Glutamatergic neuron (in vitro differentiated cells): Measurements from ENCODE around the gene SLC2A3. TPM values are rescaled to one million over a fixed set of nuclear protein-coding genes. Genes with fewer than 3 reads are reported as not detected.
"Not testable (repeated sequence)": the region's sequence is repeated elsewhere in the genome, so short reads cannot be mapped to it uniquely, and the experiment has no call there.

Experiments used
- DNase-seq: peaks from one replicate; pipeline ENCODE4 v3.0.0; 2022
- H3K27ac Mint-ChIP-seq: one replicate; pipeline ENCODE4 v1.8.0; 2020; ENCODE audit warnings: mild to moderate bottlenecking, mixed read lengths, inconsistent platforms; ENCODE audit not compliant: unreplicated experiment
- H3K27me3 Mint-ChIP-seq: one replicate; pipeline ENCODE4 v1.8.0; 2020; ENCODE audit warnings: mild to moderate bottlenecking, moderate library complexity, mixed read lengths, inconsistent platforms; ENCODE audit not compliant: unreplicated experiment
- H3K36me3 Mint-ChIP-seq: one replicate; pipeline ENCODE4 v1.8.0; 2020; ENCODE audit warnings: mild to moderate bottlenecking, mixed read lengths, inconsistent platforms; ENCODE audit not compliant: unreplicated experiment
- H3K4me1 Mint-ChIP-seq: one replicate; pipeline ENCODE4 v1.8.0; 2020; ENCODE audit warnings: mild to moderate bottlenecking, low read depth, mixed read lengths, inconsistent platforms; ENCODE audit not compliant: unreplicated experiment
- H3K4me3 Mint-ChIP-seq: one replicate; pipeline ENCODE4 v1.8.0; 2020; ENCODE audit warnings: mild to moderate bottlenecking, mixed read lengths, inconsistent platforms; ENCODE audit not compliant: unreplicated experiment
- H3K9me3 Mint-ChIP-seq: one replicate; pipeline ENCODE4 v1.8.0; 2020; ENCODE audit warnings: mild to moderate bottlenecking, moderate library complexity, mixed read lengths, inconsistent platforms; ENCODE audit not compliant: unreplicated experiment
- total RNA-seq: library from RNA; stranded (reverse); fragmentation: NEBNext Ultra II Directional; extraction: Animal tissue kit (Norgen Biotek cat#: 25700); gene quantifications from one replicate; pipeline ENCODE4 v1.2.1, GENCODE V29; 2021; ENCODE audit not compliant: unreplicated experiment
- TF ChIP-seq, protein P1 (sequence below): fragments of 200-600 bp; sonication (generic); IDR thresholded peaks from one replicate; pipeline ENCODE4 v1.5.0; 2021; ENCODE audit not compliant: partially characterized antibody, unreplicated experiment

The SLC2A3 gene
- total RNA-seq, 1 donor from 2014 or later: 291 TPM

DNA sequence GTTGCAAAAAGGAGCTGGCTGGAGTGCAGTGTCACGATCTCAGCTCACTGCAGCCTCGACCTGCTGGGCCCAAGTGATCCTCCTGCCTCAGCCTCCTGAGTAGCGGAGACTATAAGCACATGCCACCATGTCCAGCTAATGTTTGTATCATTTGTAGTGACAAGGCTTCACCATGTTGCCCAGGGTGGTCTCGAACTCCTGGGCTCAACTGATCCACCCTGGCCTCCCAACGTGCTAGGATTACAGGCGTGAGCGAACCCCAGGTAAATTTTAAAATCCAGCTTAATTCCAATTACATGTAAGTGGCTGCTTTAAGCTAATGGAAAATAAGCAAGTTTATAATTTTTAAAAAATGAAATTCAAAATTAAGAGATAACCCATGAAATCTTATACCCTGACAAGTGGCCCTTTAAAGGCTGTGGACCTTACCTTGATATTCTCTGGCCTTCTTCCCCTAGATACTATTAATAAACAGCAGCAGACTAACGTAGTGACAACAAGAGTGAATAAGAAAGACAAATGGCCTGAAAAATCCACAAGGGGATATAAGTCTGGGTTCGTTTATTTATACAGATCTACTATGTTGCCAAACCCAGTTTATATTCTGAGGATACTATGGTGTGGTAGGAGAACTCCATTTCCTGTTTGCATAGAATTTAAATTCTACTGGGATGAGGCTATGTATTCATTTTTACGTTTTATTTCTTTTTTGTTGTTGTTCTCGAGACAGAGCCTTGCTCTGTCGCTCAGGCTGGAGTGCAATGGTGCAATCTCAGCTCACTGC lies 25.6 kb upstream of the SLC2A3 start:
- no peak for DNase-seq
- H3K4me3 Mint-ChIP-seq: peak overlapping the region; percentile 92
- H3K36me3 Mint-ChIP-seq: no peaks in the 10 kb centered on the region
- no peaks in the 10 kb centered on the region for H3K9me3 Mint-ChIP-seq
- H3K4me1 Mint-ChIP-seq: peaks cover 7% of the 10 kb centered on the region
- H3K27me3 Mint-ChIP-seq: no peaks in the 10 kb centered on the region
- TF ChIP-seq, protein P1, sequence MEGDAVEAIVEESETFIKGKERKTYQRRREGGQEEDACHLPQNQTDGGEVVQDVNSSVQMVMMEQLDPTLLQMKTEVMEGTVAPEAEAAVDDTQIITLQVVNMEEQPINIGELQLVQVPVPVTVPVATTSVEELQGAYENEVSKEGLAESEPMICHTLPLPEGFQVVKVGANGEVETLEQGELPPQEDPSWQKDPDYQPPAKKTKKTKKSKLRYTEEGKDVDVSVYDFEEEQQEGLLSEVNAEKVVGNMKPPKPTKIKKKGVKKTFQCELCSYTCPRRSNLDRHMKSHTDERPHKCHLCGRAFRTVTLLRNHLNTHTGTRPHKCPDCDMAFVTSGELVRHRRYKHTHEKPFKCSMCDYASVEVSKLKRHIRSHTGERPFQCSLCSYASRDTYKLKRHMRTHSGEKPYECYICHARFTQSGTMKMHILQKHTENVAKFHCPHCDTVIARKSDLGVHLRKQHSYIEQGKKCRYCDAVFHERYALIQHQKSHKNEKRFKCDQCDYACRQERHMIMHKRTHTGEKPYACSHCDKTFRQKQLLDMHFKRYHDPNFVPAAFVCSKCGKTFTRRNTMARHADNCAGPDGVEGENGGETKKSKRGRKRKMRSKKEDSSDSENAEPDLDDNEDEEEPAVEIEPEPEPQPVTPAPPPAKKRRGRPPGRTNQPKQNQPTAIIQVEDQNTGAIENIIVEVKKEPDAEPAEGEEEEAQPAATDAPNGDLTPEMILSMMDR: no peak
- no peak overlapping the region for H3K27ac Mint-ChIP-seq

DNA sequence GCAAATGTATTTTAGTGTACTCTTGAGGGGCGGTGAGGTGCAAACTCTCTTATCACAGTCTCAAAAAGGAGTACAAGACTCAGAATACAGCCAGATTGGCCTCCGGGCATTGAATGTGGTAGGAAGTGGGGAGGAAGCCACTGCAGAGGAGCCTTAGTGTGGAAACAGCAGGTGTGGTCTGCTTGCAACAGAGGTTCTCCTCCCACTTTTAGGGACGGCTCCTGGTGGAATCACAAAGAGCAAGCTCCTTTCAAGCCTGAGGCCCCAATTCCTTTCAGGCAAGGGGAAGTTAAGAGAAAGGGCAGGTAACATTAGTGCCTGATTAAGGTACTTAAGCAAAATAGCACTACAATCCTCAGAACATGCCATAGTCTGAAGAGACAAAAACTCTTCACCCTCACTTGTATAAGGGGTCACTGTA lies 23.7 kb upstream of the SLC2A3 start:
- TF ChIP-seq, protein P1: no peak
- Mint-ChIP-seq H3K36me3 (no peaks in the 10 kb centered on the region), H3K9me3 (no peaks in the 10 kb centered on the region), H3K27ac (no peak overlapping the region), H3K4me3 (peak overlapping the region; percentile 92), H3K27me3 (no peaks in the 10 kb centered on the region), H3K4me1 (peaks cover 7% of the 10 kb centered on the region)
- DNase-seq: no peak

DNA sequence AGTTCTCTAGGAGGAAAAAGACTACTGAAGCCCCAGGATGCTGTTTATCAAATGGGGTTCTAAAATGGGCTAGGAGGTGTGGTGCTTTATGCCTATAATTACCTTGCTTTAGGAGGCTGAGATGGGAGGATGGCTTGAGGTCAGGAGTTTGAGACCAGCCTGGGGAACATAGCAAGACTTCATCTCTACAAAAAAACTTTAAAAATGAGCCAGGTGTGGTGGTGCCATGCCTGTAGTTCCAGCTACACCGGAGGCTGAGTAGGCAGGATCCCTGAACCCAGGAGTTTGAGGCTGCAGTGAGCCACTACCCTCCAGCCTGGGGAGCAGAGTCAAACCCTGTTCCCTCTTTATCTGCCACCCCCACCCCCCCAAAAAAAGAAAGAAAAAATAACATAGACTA lies 23.3 kb upstream of the SLC2A3 start:
- no peak overlapping the region for H3K27ac Mint-ChIP-seq
- no peak overlapping the region for H3K4me3 Mint-ChIP-seq

DNA sequence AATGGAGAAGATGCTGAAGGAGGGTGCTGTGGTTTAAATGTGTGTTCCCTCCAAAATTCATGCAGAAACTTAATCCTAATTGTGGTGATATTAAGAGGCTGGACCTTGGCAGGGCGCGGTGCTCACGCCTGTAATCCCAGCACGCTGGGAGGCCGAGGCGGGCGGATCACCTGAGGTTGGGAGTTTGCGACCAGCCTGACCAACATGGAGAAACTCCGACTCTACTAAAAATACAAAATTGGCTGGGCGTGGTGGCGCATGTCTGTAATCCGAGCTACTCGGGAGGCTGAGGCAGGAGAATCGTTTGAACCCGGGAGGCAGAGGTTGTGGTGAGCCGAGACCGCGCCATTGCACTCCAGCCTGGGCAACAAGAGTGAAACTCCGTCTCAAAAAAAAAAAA lies 18.9 kb upstream of the SLC2A3 start:
- DNase-seq, H3K27ac Mint-ChIP-seq: not testable (repeated sequence)

More for the DNA sequence above, 23.3 kb upstream of the SLC2A3 start:
- Mint-ChIP-seq H3K27me3 (no peaks in the 10 kb centered on the region), H3K9me3 (no peaks in the 10 kb centered on the region), H3K36me3 (no peaks in the 10 kb centered on the region), H3K4me1 (peaks cover 7% of the 10 kb centered on the region)
- TF ChIP-seq, protein P1: no peak
- no peak for DNase-seq

DNA sequence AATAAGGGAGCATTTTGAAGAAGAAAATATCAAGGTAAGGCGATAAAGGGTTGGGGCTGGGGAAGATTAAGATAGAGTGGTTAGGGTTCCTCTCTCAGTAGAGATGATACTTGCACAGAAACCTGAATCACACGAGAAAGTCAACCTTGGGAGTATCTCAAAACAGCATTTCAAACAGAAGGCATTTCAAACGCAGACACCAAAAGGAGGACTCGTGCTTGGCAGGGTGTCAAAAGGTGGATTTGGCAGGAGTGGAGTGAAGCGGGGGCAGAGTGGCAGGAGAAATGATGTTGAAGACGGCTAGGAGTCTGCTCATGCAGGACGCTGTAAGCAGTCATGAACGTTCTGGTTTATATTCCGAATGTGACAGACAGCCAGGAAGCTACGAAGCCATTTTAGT lies 18.4 kb upstream of the SLC2A3 start:
- H3K4me3 Mint-ChIP-seq, H3K27ac Mint-ChIP-seq, H3K27me3 Mint-ChIP-seq, H3K4me1 Mint-ChIP-seq, DNase-seq, H3K9me3 Mint-ChIP-seq, H3K36me3 Mint-ChIP-seq: not testable (repeated sequence)

More for the DNA sequence above, 18.9 kb upstream of the SLC2A3 start:
- not testable (repeated sequence) for H3K4me1 Mint-ChIP-seq, H3K36me3 Mint-ChIP-seq, H3K9me3 Mint-ChIP-seq, H3K27me3 Mint-ChIP-seq, H3K4me3 Mint-ChIP-seq

DNA sequence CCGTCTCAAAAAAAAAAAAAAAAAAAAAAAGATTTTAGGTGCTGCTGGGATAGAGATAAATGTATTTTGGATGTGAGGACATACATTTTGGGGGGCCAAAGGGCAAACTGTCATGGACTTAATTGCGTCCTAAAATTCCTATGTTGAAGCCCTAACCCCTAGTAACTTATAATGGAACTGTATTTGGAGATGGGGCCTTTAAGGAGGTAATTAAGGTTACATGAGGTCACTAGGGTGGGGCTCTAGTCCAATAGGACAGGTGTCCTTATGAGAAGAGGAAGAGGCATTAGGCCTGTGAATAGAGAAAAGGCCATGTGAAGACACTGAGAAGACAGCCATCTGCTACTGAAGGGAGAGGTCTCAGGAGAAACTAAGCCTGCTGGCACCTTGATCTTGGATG lies 17.9 kb upstream of the SLC2A3 start:
- not testable (repeated sequence) for H3K27ac Mint-ChIP-seq, H3K4me3 Mint-ChIP-seq, H3K4me1 Mint-ChIP-seq, H3K36me3 Mint-ChIP-seq, H3K9me3 Mint-ChIP-seq, DNase-seq, H3K27me3 Mint-ChIP-seq
